C4-2B (cell line): Measurements from ENCODE around the gene MYCBPAP.

Experiments
- CTCF ChIP-seq: fragments of 450-650 bp; conservative IDR thresholded peaks from 2 replicates; pipeline ENCODE4 v1.5.1; 2017; ENCODE audit warnings: mild to moderate bottlenecking
- ZFX ChIP-seq: fragments of 450-650 bp; IDR thresholded peaks from 2 replicates; pipeline ENCODE4 v1.6.1; 2017

- TF ChIP-seq CTCF: no peak
- no peak for TF ChIP-seq ZFX
Observed at GRCh38 chr17:50461550-50462132, 46.6 kb upstream of the MYCBPAP start.
